Stimulated activated CD8-positive, alpha-beta memory T cell treated with anti-CD3 and anti-CD28 coated beads, Interleukin-15, amount 100 ng/mL, for 48 hours (primary cell): Measurements from ENCODE around the gene ERMN.
"Not testable (repeated sequence)": the region's sequence is repeated elsewhere in the genome, so short reads cannot be mapped to it uniquely, and the experiment has no call there.

Source experiments
- DNase-seq, 2 donors: peaks; one replicate each; pipeline ENCODE4 v3.0.0-alpha.2; 2020; ENCODE audit warnings: low read depth in 2 of 2

Gene ERMN, protein sequence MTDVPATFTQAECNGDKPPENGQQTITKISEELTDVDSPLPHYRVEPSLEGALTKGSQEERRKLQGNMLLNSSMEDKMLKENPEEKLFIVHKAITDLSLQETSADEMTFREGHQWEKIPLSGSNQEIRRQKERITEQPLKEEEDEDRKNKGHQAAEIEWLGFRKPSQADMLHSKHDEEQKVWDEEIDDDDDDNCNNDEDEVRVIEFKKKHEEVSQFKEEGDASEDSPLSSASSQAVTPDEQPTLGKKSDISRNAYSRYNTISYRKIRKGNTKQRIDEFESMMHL

DNA sequence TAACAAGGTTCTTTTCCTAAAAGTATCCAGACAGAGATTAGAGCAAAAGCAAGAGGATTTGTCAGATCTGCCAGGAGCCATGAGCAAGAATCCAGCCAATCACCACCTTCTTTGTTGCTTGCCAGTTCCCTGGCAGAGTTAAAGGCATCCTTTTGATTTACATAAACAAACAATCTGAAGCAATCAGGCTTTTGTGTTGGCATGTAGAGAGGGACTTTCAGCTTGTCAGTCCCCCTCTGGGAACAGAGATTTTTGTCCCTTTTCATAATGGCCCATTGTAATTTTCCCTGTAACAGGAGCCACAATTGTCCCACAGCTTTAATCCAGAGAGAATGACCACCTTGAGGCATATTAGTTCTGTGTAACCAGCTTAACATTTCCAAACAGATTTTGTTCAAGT is at the start of gene ERMN:
Gene ERMN, minus strand, starts transcription at position 39 of the 400 bp plus-strand sequence. CDS start 182 bp downstream, outside the sequence.
- no peak for DNase-seq

DNA sequence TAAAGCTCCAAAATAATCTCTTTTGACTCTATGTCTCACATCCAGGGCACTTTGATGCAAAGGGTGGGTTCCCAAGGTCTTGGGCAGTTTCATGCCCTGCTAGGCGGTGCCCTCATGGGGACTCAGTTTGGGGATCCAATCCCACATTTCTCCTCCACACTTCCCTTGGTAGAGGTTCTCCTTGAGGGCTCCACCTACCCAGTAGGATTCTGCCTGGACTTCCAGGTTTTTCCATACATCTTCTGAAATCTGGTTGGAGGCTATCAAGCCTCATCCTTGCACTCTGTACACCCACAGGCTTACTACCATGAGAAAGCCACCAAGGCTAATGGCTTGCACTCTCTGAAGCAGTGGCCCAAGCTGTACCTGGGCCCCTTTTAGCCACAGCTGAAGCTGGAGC is 49.8 kb upstream of the ERMN start:
- no peak for DNase-seq

DNA sequence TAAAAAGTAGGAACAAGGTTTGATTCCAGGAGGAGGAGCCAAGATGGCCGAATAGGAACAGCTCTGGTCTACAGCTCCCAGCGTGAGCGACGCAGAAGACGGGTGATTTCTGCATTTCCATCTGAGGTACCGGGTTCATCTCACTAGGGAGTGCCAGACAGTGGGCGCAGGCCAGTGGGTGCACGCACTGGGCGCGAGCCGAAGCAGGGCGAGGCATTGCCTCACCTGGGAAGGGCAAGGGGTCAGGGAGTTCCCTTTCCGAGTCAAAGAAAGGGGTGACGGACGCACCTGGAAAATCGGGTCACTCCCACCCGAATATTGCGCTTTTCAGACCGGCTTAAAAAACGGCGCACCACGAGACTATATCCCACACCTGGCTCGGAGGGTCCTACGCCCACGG is 42.9 kb upstream of the ERMN start:
- DNase-seq, result not testable (repeated sequence)

DNA sequence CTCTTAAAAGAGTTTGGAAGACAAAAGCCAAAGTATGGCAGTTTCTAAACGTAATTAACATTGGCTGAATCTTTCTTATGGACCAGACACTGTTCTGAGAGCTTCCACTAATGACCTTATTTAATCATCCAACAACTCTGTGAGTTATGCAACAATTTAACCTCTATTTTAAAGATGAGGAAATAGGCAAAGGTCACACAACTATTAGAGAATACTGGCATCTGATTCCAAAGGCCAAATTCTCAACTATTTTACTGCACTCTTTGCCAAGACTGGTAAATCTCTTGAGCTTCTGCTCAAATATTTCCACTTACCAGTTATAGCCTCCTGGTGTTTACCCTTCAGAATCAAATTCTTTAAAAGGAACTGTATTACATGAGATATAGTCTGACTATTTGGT is 42.1 kb upstream of the ERMN start:
- no peak for DNase-seq

DNA sequence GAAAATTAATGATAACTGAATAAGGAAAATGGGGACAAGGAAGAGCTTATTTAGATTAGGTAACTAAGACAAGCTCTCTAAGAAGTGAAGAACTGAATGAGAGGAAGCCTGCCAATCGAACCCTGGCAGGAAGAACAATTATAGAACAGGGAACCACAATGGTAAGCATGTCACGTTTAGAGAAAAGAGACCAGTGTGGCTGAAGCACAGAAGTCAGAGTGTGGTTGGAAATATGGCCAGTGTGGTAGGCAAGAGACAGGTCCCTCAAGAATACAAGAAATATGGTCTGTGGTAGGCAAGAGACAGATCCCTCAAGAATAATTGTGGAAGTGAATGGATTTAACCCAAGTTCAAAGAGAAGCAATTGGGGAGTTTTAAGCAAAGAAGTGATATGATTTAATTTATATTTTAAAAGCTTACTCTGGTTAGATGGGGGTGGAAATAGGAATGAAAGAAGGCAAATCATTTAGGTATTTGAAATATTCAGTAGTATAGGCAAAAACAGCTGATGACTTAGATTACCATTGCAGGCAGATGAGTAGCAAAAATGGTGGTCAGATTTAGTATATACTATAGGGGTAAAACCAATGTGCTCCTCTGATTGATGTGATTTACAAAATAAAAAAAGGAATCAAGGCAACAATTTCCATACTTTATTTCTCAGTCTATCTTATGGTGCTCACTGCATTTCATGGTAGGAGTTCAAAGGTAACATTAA is 38.8 kb upstream of the ERMN start:
- peak in 1 of 2 donors; percentile 9 for DNase-seq

DNA sequence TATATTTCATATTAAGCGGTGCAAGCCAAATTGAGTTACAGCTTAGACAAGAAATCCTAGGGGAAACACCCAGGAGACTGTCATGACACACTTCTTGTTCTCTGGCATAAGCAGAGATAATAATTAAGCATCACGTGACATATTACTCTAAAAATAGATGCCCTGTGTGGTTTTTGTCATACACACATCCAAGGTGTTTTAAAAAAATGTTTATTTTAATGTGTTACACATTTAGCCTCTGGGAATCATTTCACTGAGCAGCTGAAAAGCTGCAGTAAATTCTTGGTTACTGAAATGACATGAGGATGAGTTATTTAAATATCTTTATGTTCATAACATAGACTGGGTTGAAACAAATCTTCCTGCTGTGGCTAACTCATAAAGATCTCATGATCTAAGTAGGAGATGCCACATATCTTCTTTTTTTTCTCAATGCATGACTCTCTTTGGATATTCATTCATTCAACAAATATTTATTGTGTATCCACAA is 38.0 kb upstream of the ERMN start:
- DNase-seq, result no peak

DNA sequence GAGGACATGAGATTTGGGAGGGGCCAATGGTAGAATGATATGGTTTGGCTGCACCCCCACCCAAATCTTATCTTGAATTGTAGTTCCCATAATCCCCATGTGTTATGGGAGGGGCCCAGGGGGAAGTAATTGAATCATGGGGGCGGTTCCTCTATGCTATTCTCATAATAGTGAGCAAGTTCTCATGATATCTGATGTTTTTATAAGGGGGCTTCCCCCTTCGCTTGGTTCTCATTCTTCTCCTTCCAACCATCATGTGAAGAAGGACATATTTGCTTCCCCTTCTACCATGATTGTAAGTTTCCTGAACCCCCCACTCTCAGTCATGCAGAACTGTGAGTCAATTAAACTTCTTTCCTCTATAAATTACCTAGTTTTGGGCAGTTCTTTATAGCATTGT is 37.0 kb upstream of the ERMN start:
- no peak for DNase-seq

DNA sequence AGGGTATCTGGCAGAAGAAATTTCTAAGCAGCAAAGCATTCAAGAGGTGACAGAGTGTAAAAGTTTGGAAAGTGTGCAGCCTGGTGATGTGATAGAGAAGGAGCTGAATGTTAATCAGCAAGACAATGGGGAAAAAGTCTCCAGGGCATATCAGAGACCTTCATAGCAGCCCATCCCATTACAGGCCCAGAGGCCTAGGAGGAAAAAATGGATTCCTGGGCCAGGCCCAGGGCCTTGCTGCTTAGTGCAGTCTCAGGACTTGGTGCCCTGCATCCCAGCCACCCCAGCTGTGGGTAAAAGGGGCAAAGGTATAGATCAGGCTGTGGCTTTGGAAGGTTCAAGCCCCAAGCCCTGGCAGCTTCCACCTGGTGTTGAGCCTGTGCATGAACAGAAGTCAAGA is 35.9 kb upstream of the ERMN start:
- DNase-seq, result no peak

DNA sequence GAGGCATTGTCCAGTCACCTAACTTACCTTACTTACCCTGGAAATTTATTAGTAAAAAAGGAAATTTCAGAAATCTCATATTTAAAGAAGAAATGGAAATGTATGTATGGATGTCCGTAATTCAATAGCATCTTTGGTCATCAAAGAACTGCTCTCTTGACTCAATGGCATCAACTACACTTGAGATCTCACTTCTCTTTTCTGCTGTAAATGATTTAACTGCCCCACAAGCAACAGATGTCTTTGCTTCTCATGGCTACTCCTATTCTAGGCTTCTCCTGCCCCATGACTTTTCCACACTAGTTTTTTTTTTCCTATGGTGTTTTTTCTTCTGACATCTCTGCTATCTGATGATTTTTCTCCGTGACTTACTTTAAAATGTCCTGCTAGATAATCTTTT is 34.0 kb upstream of the ERMN start:
- DNase-seq, result no peak

DNA sequence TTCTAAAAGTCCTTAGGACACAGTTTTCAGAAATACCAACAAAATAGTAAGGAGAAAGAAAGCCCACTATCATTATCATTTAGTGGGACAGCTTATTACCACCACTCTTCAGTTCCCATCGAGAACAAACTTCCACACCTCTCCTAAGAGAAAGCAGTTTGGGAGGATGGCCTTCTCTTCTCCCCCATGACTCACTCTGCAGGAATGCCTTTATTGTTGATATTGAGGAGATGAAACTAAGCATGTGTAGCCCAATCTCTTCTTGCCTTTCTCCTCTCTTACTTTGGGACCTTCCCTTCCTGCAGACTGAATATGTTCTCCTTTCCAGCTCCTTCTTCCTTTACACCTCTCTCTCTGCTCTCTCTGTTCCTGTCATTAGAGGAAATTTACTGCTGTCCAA is 30.0 kb upstream of the ERMN start:
- DNase-seq, result no peak

DNA sequence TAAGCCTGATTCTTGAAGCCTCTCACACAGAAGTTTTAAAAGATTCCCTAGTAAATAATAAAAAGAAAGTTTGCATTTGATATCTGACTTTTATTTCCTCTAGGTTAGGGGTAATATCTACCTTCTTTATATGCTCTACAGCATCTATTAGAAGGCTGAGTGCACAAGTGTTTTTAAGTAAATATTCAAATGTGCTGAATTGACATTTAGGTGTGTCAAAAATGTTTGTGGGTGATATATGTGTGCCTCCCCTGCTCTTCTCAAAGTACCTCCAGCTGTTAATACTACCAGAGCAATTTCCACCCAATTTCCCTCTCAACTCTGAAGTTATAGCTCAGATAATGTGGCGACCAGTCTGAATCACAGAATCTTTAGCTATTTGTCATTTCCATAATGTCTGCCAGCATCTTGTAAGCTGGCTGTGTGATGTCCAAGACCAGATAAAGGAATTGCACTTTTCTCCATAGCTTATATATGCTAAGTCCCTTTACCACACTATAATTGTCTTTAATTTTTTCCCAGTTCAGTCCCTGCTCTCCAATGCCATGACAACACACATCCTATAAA is 24.4 kb upstream of the ERMN start:
- no peak for DNase-seq

DNA sequence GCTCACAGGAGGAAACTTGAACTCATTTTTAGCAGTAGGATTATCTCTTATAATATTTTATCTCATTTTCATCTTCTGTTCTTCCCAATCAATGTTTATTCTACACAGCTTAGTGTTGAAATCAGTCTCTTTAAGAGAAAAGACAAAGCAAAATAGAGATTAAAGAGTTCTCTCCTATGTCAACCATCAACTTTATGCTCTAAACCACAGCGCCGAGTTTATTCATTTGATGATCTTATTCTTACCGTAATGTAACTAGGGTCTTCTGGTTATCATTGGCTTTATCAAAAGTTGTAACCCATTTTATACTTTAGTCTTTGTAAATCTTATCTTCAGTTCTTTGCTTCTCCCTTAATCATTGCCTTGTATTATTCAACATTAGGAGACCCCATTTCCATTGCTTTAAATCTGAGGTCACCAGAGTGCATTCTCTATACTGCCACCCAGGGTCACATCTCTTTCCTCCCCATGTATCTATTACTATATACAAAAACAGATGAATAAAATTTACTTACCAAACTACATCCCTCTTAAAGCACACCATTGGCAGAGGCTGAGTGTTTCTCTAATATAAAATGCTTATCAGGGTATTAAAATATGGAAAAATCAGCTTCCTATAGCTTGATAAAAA is 22.8 kb upstream of the ERMN start:
- DNase-seq, result no peak

DNA sequence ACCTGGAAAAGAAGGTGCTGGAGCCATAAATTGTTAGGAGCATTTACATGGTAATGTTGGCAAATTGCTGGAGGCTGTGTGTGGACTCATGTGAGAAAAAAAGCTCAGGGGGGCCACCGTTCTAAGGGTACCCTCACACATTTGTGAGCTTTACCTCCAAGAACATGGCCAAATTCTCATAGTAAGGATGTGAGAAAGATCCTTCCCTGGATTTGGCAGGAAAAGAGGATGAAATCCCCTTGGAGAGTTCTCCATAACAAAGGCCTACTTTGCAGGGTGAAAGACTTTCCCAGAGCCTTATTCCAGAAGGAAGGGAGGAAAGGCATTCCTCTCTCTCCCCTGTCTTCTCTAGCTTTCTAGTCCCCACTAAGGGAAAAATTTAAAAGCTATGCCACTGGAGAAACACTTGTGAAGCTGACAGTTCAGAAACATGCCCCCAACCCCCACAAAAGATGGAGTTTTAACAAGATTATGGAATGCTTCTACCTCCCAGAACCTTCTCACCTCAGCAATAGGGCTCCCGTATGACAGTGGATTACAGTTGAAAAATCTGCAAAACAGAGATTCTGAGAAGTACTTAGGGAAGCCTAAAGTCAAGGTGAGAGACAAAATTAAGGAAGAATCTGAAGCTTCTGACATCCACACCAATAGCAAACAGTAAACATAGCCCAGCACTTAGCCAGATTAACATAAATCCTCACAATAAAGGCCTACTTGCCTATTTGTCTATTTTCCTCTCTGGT is 20.2 kb upstream of the ERMN start:
- no peak for DNase-seq

DNA sequence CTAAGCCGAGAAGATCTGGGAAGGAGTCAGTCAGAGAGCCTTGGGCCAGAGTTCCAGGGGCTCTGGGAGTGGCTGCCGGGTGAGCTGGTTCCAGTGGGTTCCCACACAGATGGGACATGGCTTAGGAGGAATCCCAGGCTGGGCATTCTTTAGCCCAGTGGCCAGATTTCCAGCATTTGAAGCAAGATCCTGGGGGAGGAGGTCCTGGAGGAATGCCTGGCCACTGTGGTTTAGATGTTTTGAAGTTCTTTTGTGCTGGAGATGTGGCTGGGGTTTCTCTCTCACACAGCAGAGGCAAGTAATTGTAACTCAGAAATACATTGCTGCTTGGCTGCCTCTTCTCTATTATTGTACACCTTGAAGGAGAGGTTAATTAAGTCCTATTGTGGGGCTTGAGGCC is 15.8 kb upstream of the ERMN start:
- not testable (repeated sequence) for DNase-seq

DNA sequence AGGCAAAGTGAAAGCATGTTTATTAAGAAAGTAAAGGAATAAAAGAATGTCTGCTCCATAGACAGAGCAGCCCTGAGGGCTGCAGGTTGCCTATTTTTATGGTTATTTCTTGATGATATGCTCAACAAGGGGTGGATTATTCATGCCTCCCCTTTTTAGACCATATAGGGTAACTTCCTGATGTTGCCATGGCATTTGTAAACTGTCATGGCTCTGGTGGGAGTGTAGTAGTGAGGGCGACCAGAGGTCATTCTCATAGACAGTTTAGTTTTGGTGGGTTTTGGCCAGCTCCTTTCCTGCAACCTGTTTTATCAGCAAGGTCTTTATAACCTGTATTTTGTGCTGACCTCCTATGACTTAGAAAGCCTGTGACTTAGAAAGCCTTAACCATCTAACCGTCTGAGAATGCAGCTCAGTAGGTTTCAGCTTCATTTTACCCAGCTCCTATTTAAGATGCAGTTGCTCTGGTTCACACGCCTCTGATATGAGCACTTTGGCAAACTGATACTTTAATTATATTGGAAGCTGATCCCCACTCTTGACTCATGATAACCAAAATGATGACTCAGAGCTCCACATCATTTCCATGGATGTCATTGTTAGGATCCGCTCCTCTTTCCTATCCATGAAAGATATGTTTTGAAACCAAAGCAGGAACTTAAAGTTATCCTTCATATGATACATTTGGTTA is 14.5 kb upstream of the ERMN start:
- DNase-seq, result no peak

DNA sequence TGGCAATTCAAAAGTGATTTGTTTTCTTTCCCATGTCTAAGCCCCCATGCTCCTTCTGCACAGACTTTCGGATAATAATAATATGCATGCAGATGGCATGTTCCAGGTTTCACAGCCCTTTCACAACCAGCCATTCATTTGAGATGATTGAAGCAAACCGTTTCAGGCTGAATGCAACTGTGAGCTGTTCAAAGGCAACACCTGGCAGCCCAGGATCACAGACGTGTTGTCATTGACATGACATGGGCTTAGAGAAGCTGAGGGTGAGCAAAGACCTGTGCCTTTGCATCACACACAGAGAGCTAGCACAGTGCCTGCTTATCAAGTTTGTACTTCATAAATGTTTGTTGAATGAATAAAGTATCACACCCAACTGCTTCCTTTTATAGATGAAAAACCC is 12.4 kb upstream of the ERMN start:
- no peak for DNase-seq

DNA sequence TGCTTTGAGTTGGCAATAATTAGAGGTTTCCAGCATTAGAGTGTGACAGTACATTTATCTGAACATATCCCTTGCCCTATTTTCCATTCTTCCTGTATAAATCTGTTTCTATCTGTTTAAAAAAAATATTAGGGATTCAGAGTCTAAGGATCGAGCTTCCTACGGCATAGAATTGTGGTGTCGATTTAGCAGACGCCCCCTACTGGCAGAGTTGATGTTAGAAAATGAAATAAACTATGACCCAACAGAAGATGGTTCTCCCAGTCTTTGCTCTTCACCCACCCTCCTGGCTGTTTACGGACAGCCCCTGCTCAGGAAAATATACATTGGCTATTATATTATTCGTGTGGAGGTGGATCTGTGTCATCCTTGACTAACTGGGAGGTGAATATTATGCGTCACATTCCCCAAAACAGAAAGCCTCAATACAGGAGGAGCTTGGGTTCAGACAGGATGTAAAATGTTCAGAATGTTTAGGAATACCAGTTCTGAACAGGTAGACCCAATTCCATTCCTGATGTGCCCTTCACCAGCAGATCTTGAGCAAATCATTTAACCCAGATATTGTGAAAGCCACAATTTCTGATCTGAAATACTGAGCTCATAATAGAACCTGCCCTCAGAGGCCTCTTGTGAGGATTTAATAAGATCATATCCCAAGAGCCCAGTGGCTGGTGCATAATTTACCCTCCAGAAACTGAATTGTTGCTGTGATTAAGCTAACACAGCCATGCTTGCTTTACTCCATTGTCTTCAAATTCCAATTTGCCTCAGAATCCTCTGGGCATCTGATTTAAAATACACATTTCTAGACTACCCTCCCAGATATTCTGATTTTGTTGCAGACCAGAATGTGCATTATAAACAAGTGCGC is 10.8 kb upstream of the ERMN start:
- no peak for DNase-seq

DNA sequence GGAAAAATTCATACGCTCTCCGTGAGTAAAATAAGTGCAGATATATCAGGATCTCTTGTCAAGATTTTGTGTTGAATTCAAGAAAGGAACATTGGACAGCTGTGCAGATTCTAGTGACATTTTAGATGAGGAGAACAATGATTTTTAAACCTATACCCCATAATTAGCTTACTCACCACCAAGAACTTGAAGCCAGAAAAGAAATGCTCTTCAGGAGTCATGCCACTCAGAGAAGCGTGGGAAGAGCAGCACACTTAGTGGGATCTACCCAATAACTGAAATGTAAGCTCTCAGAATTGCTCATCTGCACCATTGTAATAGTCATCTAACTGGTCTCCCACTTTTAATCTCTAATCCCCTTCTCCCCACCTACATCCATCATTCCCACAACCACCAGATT is 9.2 kb upstream of the ERMN start:
- no peak for DNase-seq

DNA sequence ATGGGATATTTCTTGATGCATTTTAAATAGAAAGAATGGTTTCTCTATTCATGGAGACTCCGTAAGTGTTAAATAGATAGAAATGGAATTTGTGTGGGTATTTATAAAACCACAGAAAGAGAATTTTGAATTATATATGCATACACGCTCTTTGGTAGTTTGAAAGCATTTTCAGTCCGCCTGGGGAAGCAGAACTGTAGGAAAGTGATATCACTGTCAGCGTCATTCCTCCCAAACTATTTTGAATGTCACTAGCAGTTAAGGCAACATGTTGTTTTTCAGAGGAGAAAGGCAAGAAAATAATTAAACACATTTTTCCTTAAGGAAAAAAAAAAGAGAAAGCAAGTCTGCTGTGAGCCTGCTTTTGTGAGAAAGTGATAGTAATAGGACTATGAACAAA is 8.7 kb upstream of the ERMN start:
- no peak for DNase-seq

DNA sequence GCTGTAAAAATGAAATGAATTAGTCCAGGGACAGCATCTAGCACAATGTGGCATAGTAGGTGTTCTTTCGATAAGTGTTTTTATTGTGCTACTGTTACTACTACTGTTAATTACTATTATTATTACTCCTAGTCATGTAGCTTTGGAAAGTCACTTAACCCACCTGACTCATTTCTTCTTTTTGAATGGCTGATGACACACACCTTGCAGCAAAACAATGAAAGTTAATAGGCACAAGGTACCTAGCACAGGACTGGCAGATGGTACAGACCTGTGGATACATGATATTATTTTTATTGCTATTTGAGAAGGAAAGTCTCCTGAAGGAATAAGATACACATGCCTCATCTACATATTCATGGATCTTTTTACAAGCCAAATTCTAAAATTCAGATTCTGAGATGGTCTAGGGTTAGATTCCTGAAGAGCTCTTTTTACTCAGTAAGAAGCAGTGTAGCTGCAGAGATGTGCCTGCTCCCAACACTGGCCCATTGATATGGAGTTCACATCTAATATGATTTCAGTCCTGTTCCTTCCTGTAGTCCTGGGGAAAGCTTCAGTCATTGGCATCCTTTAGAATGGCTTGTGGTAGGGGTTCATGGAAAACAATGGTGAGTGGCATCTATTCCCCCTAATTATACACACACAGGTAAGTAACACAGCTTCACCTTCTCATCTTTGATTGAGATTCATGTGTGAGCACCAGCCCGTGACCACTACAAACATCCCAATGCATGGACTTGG is 7.9 kb upstream of the ERMN start:
- DNase-seq, result no peak
